GM21515 (cell line): ENCODE results near the gene HERC2.
"Not testable (repeated sequence)": the region's sequence is repeated elsewhere in the genome, so short reads cannot be mapped to it uniquely, and the experiment has no call there.

ENCODE experiments used
- ATAC-seq: cut with Tn5 transposase; IDR thresholded peaks from one replicate; pipeline ENCODE4 v1.9.1; 2021; ENCODE audit not compliant: unreplicated experiment

Gene HERC2

GRCh38 chr15:28185148-28185895, 136.7 kb downstream of the HERC2 start:
- no peak for ATAC-seq

- ATAC-seq: no peak
Measured at GRCh38 chr15:28184166-28184565, 137.8 kb downstream of the HERC2 start.

GRCh38 chr15:28182731-28183130, 139.2 kb downstream of the HERC2 start:
- no peak for ATAC-seq

GRCh38 chr15:28182216-28182615, 139.8 kb downstream of the HERC2 start:
- no peak for ATAC-seq

GRCh38 chr15:28181366-28181765, 140.6 kb downstream of the HERC2 start:
- no peak for ATAC-seq

- no peak for ATAC-seq
Measured at GRCh38 chr15:28179270-28179669, 142.7 kb downstream of the HERC2 start.

GRCh38 chr15:28178727-28179126, 143.3 kb downstream of the HERC2 start:
- no peak for ATAC-seq

GRCh38 chr15:28178290-28178689, 143.7 kb downstream of the HERC2 start:
- ATAC-seq: no peak

GRCh38 chr15:28169366-28169765, 152.6 kb downstream of the HERC2 start:
- no peak for ATAC-seq

- not testable (repeated sequence) for ATAC-seq
Measured at GRCh38 chr15:28168405-28169121, 153.4 kb downstream of the HERC2 start.

GRCh38 chr15:28167042-28167441, 154.9 kb downstream of the HERC2 start:
- no peak for ATAC-seq

- no peak for ATAC-seq
Measured at GRCh38 chr15:28165791-28166190, 156.2 kb downstream of the HERC2 start.

GRCh38 chr15:28164876-28165275, 157.1 kb downstream of the HERC2 start:
- no peak for ATAC-seq

GRCh38 chr15:28154283-28154682, 167.7 kb downstream of the HERC2 start:
- no peak for ATAC-seq

GRCh38 chr15:28153492-28154119, 168.4 kb downstream of the HERC2 start:
- no peak for ATAC-seq

- ATAC-seq: not testable (repeated sequence)
Measured at GRCh38 chr15:28152538-28152923, 169.4 kb downstream of the HERC2 start.

- ATAC-seq: not testable (repeated sequence)
Measured at GRCh38 chr15:28151864-28152537, 170.0 kb downstream of the HERC2 start.

GRCh38 chr15:28147801-28148200, 174.2 kb downstream of the HERC2 start:
- no peak for ATAC-seq

GRCh38 chr15:28145419-28145818, 176.6 kb downstream of the HERC2 start:
- not testable (repeated sequence) for ATAC-seq

- no peak for ATAC-seq
Measured at GRCh38 chr15:28140062-28140461, 181.9 kb downstream of the HERC2 start.

- not testable (repeated sequence) for ATAC-seq
Measured at GRCh38 chr15:28137408-28138039, 184.5 kb downstream of the HERC2 start.
